CD14-positive monocyte (primary cell): ENCODE measurements around the gene DLG1. TPM values are rescaled to one million over a fixed set of nuclear protein-coding genes. Genes with fewer than 3 reads are reported as not detected.

Experiments used
- DNase-seq, 3 donors: peaks; one replicate each; pipeline ENCODE4 v3.0.0-alpha.2; 2011 to 2022
- H2AFZ ChIP-seq: 2 replicates; pipeline ENCODE4 v1.6.0; 2012; ENCODE audit warnings: mild to moderate bottlenecking, low read depth, low read length, inconsistent platforms; ENCODE audit not compliant: insufficient read depth, poor library complexity, severe bottlenecking
- H3K27ac ChIP-seq, 2 donors: 1 replicate in 1 of 2; 2 replicates in 1 of 2; pipeline ENCODE4 v1.5.1; 2012 to 2013; ENCODE audit warnings: low read length in 2 of 2, control low read depth in 1 of 2, inconsistent platforms in 1 of 2, low read depth in 1 of 2, mild to moderate bottlenecking in 1 of 2
- H3K27me3 ChIP-seq, 2 donors: one replicate each; pipeline versions ENCODE4 v1.6.0 to v1.6.1; 2011 to 2013; ENCODE audit warnings: low read length in 2 of 2; ENCODE audit not compliant: control insufficient read depth in 2 of 2, insufficient read depth in 2 of 2
- H3K36me3 ChIP-seq, 2 donors: replicated peaks in 1 of 2; 1 replicate in 1 of 2; 2 replicates in 1 of 2; pipeline versions ENCODE4 v1.5.1 to v1.6.1; 2012 to 2013; ENCODE audit warnings: low read length in 2 of 2, control low read depth in 1 of 2, inconsistent platforms in 1 of 2, mild to moderate bottlenecking in 1 of 2; ENCODE audit not compliant: insufficient read depth in 2 of 2, control insufficient read depth in 1 of 2
- H3K4me1 ChIP-seq, 2 donors: 1 replicate in 1 of 2; 2 replicates in 1 of 2; pipeline versions ENCODE4 v1.5.1 to v1.6.1; 2012 to 2013; ENCODE audit warnings: low read length in 2 of 2, control low read depth in 1 of 2, inconsistent platforms in 1 of 2, mild to moderate bottlenecking in 1 of 2, moderate library complexity in 1 of 2; ENCODE audit not compliant: insufficient read depth in 2 of 2, control insufficient read depth in 1 of 2
- H3K4me2 ChIP-seq: replicated peaks from 2 replicates; pipeline ENCODE3; 2012; ENCODE audit warnings: low read length, moderate library complexity, mild to moderate bottlenecking; ENCODE audit not compliant: poor library complexity, severe bottlenecking; ENCODE audit errors: extremely low read depth
- H3K4me3 ChIP-seq, 3 experiments: fragments of 200-600 bp in 1 of 3; sonication (generic) in 1 of 3; replicated peaks in 1 of 3; 1 replicate in 2 of 3; 2 replicates in 1 of 3; pipeline ENCODE4 v1.5.1; 2011 to 2013; ENCODE audit warnings: low read length in 3 of 3, mild to moderate bottlenecking in 3 of 3, control low read depth in 2 of 3, low read depth in 2 of 3, inconsistent platforms in 1 of 3, moderate library complexity in 1 of 3
- H3K79me2 ChIP-seq: 2 replicates; pipeline ENCODE4 v1.6.0; 2012; ENCODE audit warnings: mild to moderate bottlenecking, control low read depth, inconsistent platforms, low read length, moderate library complexity; ENCODE audit not compliant: insufficient read depth
- H3K9ac ChIP-seq: 2 replicates; pipeline ENCODE4 v1.6.0; 2017; ENCODE audit warnings: low read length, mild to moderate bottlenecking; ENCODE audit not compliant: insufficient read depth, poor library complexity, severe bottlenecking
- H3K9me3 ChIP-seq, 2 donors: replicated peaks in 1 of 2; 1 replicate in 1 of 2; 2 replicates in 1 of 2; pipeline versions ENCODE4 v1.5.1 to v1.6.1; 2012 to 2013; ENCODE audit warnings: low read length in 2 of 2, control low read depth in 1 of 2; ENCODE audit not compliant: control insufficient read depth in 1 of 2, insufficient read depth in 1 of 2
- H4K20me1 ChIP-seq: 2 replicates; pipeline ENCODE4 v1.6.0; 2012; ENCODE audit warnings: mild to moderate bottlenecking, low read length, control low read depth, moderate library complexity; ENCODE audit not compliant: insufficient read depth
- H3K27ac Mint-ChIP-seq, 7 donors: one replicate each; pipeline ENCODE4 v1.8.0; 2020; ENCODE audit warnings: mild to moderate bottlenecking in 7 of 7, mixed read lengths in 7 of 7, moderate library complexity in 6 of 7, inconsistent platforms in 2 of 7
- H3K27me3 Mint-ChIP-seq, 3 donors: one replicate each; pipeline ENCODE4 v1.8.0; 2021 to 2022; ENCODE audit warnings: low read depth in 3 of 3, mild to moderate bottlenecking in 3 of 3, mixed read lengths in 3 of 3, moderate library complexity in 3 of 3, inconsistent platforms in 1 of 3
- H3K36me3 Mint-ChIP-seq, 2 donors: one replicate each; pipeline ENCODE4 v1.8.0; 2020; ENCODE audit warnings: mixed read lengths in 2 of 2, inconsistent platforms in 1 of 2, mild to moderate bottlenecking in 1 of 2
- H3K4me1 Mint-ChIP-seq: one replicate; pipeline ENCODE4 v1.8.0; 2020; ENCODE audit warnings: mild to moderate bottlenecking, mixed read lengths
- H3K4me3 Mint-ChIP-seq, 2 donors: one replicate each; pipeline ENCODE4 v1.8.0; 2020; ENCODE audit warnings: mild to moderate bottlenecking in 2 of 2, mixed read lengths in 2 of 2, moderate library complexity in 1 of 2
- H3K9me3 Mint-ChIP-seq, 7 donors: one replicate each; pipeline ENCODE4 v1.8.0; 2020 to 2022; ENCODE audit warnings: mixed read lengths in 7 of 7, mild to moderate bottlenecking in 6 of 7, moderate library complexity in 6 of 7, inconsistent platforms in 2 of 7
- CTCF ChIP-seq: fragments of 200-600 bp; IDR thresholded peaks from one replicate; pipeline ENCODE4 v1.8.0; 2022; ENCODE audit warnings: antibody characterized with exemption, mild to moderate bottlenecking
- WGBS: methylation state at CpG from one replicate; pipeline ENCODE4 v1.1.5; 2013; ENCODE audit warnings: missing lambda C conversion rate; ENCODE audit not compliant: insufficient coverage; 5-methylcytosine and 5-hydroxymethylcytosine counted together
- intact Hi-C, 2 donors: fragments of 100-400 bp; cut with micrococcal nuclease; formaldehyde crosslinking; loops; one replicate each; pipeline versions ENCODE4 v1.15.0 to v1.15.1; 2023
- polyA plus RNA-seq, 3 donors: library from polyadenylated mRNA; depleted of rRNA in 1 of 3; unstranded in 2 of 3; stranded (reverse) in 1 of 3; fragments of 300-500 nt in 2 of 3; fragments of >200 nt in 1 of 3; fragmentation: Illumina TruSeq in 2 of 3; gene quantifications; 1 replicate in 2 of 3; 2 replicates in 1 of 3; pipeline ENCODE4 v1.2.3, GENCODE V29; 2012 to 2021

The DLG1 gene
- polyA plus RNA-seq, 3 donors = 6.5 to 21.9 (median 10.2) TPM

GRCh38 chr3:197155046-197155445 lies 143.4 kb downstream of the DLG1 start:
- H3K9me3 ChIP-seq = peaks cover 12 to 35% of the 10 kb centered on the region in 2 donors
- peaks cover 0 to 2% (median 0%) of the 10 kb centered on the region in 3 donors for H3K27me3 Mint-ChIP-seq
- peaks cover 31% of the 10 kb centered on the region for H3K79me2 ChIP-seq
- H3K9me3 Mint-ChIP-seq = peaks cover 20 to 37% (median 35%) of the 10 kb centered on the region in 7 donors
- no CpG with 5 or more reads among the region's 1 CpG for WGBS
- H3K4me1 Mint-ChIP-seq = peaks cover 27% of the 10 kb centered on the region
- peaks cover 18 to 44% of the 10 kb centered on the region in 2 donors for H3K36me3 Mint-ChIP-seq
- no peak for DNase-seq
- H3K27ac ChIP-seq = no peak overlapping the region
- no peaks in the 10 kb centered on the region for H3K27me3 ChIP-seq
- no peak overlapping the region for H2AFZ ChIP-seq
- no peak overlapping the region for H3K27ac Mint-ChIP-seq
- no peak overlapping the region for H3K4me3 Mint-ChIP-seq
- no peak overlapping the region for H3K4me3 ChIP-seq
- no peak overlapping the region for H3K4me2 ChIP-seq
- no peak overlapping the region for H3K9ac ChIP-seq
- TF ChIP-seq CTCF = no peak
- H4K20me1 ChIP-seq = no peaks in the 10 kb centered on the region
- peaks cover 13 to 22% of the 10 kb centered on the region in 2 donors for H3K4me1 ChIP-seq
- intact Hi-C loops = no loop called here
- H3K36me3 ChIP-seq = peaks cover 2 to 23% of the 10 kb centered on the region in 2 donors

DNA sequence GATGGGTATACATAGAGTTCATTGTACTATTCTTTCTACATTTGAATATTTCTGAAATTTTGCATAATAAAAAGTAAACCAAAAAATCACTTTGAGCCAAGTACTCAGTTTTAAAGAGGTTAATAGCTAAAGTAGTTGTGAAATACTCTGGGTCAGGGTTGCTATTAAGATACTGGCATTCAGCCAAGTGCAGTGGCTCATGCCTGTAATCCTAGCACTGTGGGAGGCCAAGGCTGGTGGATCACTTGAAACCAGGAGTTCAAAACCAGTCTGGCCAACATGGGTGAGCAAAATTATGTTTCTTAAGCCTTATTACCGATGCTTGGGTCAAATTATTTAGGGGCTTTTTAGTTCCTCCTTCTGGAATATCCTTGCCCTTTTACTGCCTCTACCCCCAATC lies 146.8 kb downstream of the DLG1 start:
- Histone ChIP-seq H3K4me3 (no peak overlapping the region), H3K4me1 (peaks cover 23 to 42% of the 10 kb centered on the region in 2 donors), H3K9ac (no peak overlapping the region), H3K79me2 (peaks cover 40% of the 10 kb centered on the region), H4K20me1 (no peaks in the 10 kb centered on the region), H3K9me3 (peaks cover 15 to 23% of the 10 kb centered on the region in 2 donors), H3K36me3 (peaks cover 2 to 10% of the 10 kb centered on the region in 2 donors), H2AFZ (no peak overlapping the region), H3K4me2 (peak overlapping the region; percentile 10), H3K27ac (peak overlapping the region; percentile 25 to 26), H3K27me3 (no peaks in the 10 kb centered on the region)
- Mint-ChIP-seq H3K27me3 (peaks cover 0 to 2% (median 0%) of the 10 kb centered on the region in 3 donors), H3K36me3 (peaks cover 18 to 45% of the 10 kb centered on the region in 2 donors), H3K4me3 (no peak overlapping the region), H3K27ac (peak overlapping the region in 6 of 7 donors; percentile 20 to 81 (median 74)), H3K4me1 (peaks cover 39% of the 10 kb centered on the region), H3K9me3 (peaks cover 21 to 32% (median 26%) of the 10 kb centered on the region in 7 donors)
- no peak for TF ChIP-seq CTCF
- intact Hi-C loops = no loop called here
- no CpG with 5 or more reads among the region's 1 CpG for WGBS
- DNase-seq = peak; percentile 35 to 82 (median 55)
